Activated naive CD4-positive, alpha-beta T cell treated with anti-CD3 and anti-CD28 coated beads for 36 hours (primary cell): ENCODE measurements around the gene LATS2. TPM values are rescaled to one million over a fixed set of nuclear protein-coding genes. Genes with fewer than 3 reads are reported as not detected.

ENCODE experiments used
- CTCF ChIA-PET: fragments of 350-600 bp; sonication (Branson Sonifier 250); formaldehyde crosslinking; loops from one replicate; lab custom pipeline; 2021; ENCODE audit warnings: antibody characterized with exemption; lab: Charles Lee
- DNase-seq: peaks from one replicate; pipeline ENCODE4 v3.0.0-alpha.2; 2020
- H3K27ac Mint-ChIP-seq: one replicate; pipeline ENCODE4 v1.8.0; 2021; ENCODE audit warnings: mild to moderate bottlenecking, mixed read lengths
- H3K27me3 Mint-ChIP-seq: one replicate; pipeline ENCODE4 v1.8.0; 2021; ENCODE audit warnings: low read depth, mixed read lengths
- H3K36me3 Mint-ChIP-seq: one replicate; pipeline ENCODE4 v1.8.0; 2021; ENCODE audit warnings: low read depth, mixed read lengths
- H3K4me1 Mint-ChIP-seq: one replicate; pipeline ENCODE4 v1.8.0; 2021; ENCODE audit warnings: low read depth, mixed read lengths
- H3K4me3 Mint-ChIP-seq: one replicate; pipeline ENCODE4 v1.8.0; 2021; ENCODE audit warnings: mild to moderate bottlenecking, moderate library complexity, mixed read lengths
- H3K9me3 Mint-ChIP-seq: one replicate; pipeline ENCODE4 v1.8.0; 2021; ENCODE audit warnings: mixed read lengths
- intact Hi-C: fragments of 100-400 bp; cut with micrococcal nuclease; formaldehyde crosslinking; loops from one replicate; pipeline ENCODE4 v1.15.1; 2023
- total RNA-seq, 2 experiments: library from RNA; stranded (reverse); gene quantifications; one replicate each; pipeline ENCODE4 v1.2.3, GENCODE V29; 2021

The LATS2 gene
- total RNA-seq, 2 experiments from 2014 or later = 1.1 to 1.2 TPM

DNA sequence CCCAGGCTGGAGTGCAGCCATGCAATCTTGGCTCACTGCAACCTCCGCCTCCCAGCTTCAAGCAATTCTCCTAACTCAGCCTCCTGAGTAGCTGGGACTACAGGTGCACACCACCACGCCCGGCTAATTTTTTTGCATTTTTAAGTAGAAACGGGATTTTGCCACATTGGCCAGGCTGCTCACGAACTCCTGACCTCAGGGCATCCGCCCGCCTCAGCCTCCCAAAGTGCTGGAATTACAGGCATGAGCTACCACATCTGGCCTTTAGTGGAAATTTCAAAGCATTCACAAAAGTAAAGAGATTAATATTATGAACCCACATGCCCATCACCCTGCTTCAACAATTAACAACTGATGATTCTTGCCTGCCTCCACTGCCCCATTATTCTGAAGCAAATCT is 20.5 kb upstream of the LATS2 start:
- H3K9me3 Mint-ChIP-seq = no peaks in the 10 kb centered on the region
- no peaks in the 10 kb centered on the region for H3K4me1 Mint-ChIP-seq
- H3K36me3 Mint-ChIP-seq = no peaks in the 10 kb centered on the region
- H3K4me3 Mint-ChIP-seq = no peak overlapping the region
- CTCF ChIA-PET = interaction anchor here (0.6 to 1.2 kb wide), 2 partner anchors 181 to 395 kb away, joined by 3 read pairs; no protein-coding TSS in a partner anchor
- peaks cover 4% of the 10 kb centered on the region for H3K27me3 Mint-ChIP-seq
- DNase-seq = no peak
- intact Hi-C loops = no loop called here
- H3K27ac Mint-ChIP-seq = no peak overlapping the region

DNA sequence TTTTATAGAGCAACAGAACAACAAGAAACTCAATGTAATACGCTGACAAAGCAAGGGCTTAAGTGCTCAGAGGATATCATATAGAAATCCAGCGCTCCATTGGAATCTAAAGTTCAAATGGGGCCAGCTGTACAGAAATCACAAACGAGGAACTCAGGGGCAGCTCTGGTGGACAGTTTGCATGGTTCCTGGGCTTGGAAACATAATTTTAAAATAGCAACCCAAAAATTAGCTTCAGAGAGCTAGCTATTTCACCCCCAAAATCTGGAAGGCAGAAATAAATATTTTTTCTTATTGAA is 19.2 kb upstream of the LATS2 start:
- H3K27me3 Mint-ChIP-seq = peaks cover 8% of the 10 kb centered on the region
- no peaks in the 10 kb centered on the region for H3K4me1 Mint-ChIP-seq
- CTCF ChIA-PET = no interaction called here
- no peak for DNase-seq
- no peaks in the 10 kb centered on the region for H3K9me3 Mint-ChIP-seq
- no peak overlapping the region for H3K4me3 Mint-ChIP-seq
- H3K27ac Mint-ChIP-seq = no peak overlapping the region
- intact Hi-C loops = no loop called here
- H3K36me3 Mint-ChIP-seq = no peaks in the 10 kb centered on the region

DNA sequence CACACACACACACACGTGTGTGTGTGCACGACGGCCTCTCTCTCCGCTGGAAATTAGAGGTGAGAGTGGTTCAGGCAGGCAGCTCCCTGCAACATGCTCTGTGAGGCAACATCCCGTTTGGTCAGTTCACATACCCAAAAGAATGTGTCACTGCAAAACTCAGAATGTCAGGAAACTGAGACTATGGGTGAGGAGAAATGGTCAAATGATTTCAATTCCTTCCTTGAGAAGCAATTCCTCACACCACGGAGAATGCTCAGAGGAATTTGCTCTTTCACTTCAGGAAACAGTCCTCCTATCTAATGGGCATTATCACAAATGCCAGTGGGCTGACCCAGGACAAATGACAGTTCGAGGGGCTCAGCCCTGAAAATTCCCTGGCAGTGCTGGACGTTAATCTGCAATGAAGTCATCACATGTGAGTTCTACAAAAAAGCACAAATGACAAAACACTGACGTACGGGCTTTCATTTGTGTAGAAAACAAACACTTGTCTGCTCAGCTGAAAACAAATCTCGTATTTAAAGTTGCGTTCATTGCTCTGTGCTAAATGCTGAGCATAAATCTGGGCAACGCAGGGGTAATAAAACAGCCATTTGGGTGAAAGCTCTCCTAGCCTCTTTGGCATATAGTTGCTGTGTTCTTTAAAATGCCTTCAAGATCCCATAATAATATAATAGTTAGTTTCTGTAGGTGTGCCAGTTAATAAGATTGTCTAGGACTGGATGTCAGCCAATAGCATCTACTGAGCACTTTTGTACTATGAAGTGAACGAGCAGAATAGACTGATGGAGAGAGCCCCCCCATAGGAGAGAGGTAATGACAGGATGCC is 18.6 kb upstream of the LATS2 start:
- Mint-ChIP-seq H3K4me3 (no peak overlapping the region), H3K4me1 (peaks cover 3% of the 10 kb centered on the region), H3K27me3 (peaks cover 8% of the 10 kb centered on the region), H3K9me3 (no peaks in the 10 kb centered on the region), H3K27ac (no peak overlapping the region), H3K36me3 (no peaks in the 10 kb centered on the region)
- intact Hi-C loops = loop anchor here (10.0 kb wide), 2 partner anchors 135 to 305 kb away; partner anchors contain the start of gene EEF1AKMT1
- CTCF ChIA-PET = no interaction called here
- no peak for DNase-seq

DNA sequence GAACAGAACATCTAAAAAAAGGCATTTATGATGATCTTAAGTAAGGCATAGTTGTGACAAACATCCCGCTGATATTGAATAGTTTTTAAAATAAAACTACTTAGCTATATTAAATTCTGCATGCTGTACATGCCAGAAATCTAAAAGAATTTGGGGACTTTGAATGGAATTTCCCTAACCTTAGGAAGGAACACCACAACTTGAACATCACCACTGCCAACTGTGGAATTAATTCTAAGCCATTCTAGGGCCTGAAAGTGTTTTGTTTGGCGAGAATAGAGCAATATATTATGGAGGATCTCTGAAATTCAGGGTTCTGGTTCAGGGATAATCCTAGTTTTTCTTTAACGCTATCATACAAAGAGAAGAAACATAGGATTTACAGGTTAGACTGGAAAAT is 17.8 kb upstream of the LATS2 start:
- no peak overlapping the region for H3K4me3 Mint-ChIP-seq
- DNase-seq = no peak
- H3K9me3 Mint-ChIP-seq = no peaks in the 10 kb centered on the region
- H3K36me3 Mint-ChIP-seq = no peaks in the 10 kb centered on the region
- peaks cover 11% of the 10 kb centered on the region for H3K4me1 Mint-ChIP-seq
- peaks cover 8% of the 10 kb centered on the region for H3K27me3 Mint-ChIP-seq
- intact Hi-C loops = loop anchor here (10.0 kb wide), 2 partner anchors 134 to 304 kb away; partner anchors contain the start of gene EEF1AKMT1
- H3K27ac Mint-ChIP-seq = no peak overlapping the region
- CTCF ChIA-PET = interaction anchor here (0.8 kb wide), 1 partner anchor 397 kb away, joined by 3 read pairs; no protein-coding TSS in a partner anchor

DNA sequence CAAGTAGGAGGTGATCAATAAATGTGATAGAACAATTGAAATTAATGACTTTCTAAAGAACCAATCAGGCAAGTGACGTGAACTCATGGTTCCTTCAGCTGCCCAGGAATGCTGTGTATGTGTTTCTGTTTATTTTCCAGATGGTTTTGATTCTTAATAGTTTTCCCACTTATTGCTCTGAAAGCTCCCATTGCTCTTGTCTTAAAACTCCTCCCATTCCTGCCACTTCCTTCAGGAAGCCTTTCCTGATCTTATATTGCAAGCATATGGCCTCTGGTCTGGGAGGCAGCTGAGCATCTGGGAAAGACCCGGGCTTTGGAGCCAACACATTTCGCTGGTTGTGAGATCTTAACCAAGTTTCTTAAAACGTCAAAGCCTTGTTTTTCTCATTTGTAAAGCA is 17.1 kb upstream of the LATS2 start:
- DNase-seq = no peak
- H3K36me3 Mint-ChIP-seq = no peaks in the 10 kb centered on the region
- no peaks in the 10 kb centered on the region for H3K9me3 Mint-ChIP-seq
- intact Hi-C loops = loop anchor here (10.0 kb wide), 2 partner anchors 134 to 304 kb away; partner anchors contain the start of gene EEF1AKMT1
- peaks cover 8% of the 10 kb centered on the region for H3K27me3 Mint-ChIP-seq
- H3K4me1 Mint-ChIP-seq = peaks cover 11% of the 10 kb centered on the region
- CTCF ChIA-PET = interaction anchor here (0.6 to 0.8 kb wide), 2 partner anchors 196 to 398 kb away, joined by 3 to 4 read pairs; no protein-coding TSS in a partner anchor
- no peak overlapping the region for H3K27ac Mint-ChIP-seq
- no peak overlapping the region for H3K4me3 Mint-ChIP-seq

DNA sequence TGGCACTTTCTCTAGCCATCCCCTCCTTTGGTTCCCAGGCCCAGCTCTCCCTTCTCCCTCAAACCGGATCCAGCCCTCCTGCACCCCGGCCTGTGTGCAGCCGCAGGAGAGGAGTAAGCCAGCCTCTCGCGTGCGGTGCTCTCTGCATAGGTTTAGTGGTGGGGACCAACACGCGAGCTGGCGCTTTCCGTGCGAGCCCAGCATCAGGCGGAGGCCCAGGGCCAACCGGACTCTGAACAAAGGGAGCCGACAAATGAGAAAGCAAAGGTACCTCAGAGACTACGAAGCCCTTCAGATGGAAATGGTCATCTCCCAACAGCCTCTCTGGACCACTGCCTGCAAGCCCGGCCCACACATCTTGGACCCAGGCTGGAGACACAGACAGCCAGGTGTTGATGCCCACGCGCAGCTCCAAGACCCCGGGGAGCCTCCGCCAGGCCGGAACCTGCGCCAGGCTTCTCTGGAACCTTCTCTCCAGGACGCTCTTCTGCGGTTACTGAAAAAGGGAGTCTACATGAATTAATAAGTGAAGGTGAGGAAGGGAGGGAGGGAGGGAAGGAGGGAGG is 16.5 kb upstream of the LATS2 start:
- CTCF ChIA-PET = interaction anchor here (0.6 kb wide), 1 partner anchor 197 kb away, joined by 4 read pairs; no protein-coding TSS in a partner anchor
- Mint-ChIP-seq H3K4me3 (peak overlapping the region; percentile 18), H3K36me3 (no peaks in the 10 kb centered on the region), H3K27me3 (peaks cover 8% of the 10 kb centered on the region), H3K9me3 (no peaks in the 10 kb centered on the region), H3K4me1 (peaks cover 11% of the 10 kb centered on the region), H3K27ac (no peak overlapping the region)
- no peak for DNase-seq
- intact Hi-C loops = loop anchor here (10.0 kb wide), 2 partner anchors 133 to 303 kb away; partner anchors contain the start of gene EEF1AKMT1

DNA sequence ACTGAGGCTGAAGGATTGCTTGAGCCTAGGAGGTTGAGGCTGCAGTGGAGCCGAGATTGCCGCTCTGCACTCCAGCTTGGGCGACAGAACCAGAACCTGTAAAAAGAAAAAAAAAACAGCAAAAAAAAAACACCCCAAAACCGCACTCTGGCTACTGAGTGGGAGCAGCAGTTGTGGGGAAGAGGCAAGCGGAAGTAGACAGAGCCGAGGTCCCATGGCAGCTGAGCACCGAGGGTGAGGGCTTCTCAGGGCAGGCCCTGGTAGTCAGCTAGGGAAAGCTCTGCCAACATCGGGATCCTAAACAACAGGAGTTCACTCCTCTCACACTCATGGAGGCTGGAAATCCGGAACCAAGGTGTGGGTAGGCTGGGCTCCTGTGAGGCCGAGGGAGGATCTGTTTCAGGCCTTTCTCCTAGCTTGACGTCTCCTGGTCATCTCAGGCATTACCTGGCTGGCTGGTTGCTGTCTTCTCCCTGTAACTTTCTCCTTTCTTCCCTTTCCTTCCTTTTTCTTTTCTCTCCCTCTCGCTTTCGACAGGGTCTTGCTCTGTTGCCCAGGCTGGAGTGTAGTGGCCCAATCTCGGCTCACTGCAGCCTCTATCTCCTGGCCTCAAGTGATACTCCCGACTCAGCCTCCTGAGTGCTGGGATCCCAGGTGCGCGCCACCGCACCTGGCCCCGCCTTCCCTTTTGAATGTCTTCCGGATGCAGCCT is 15.8 kb upstream of the LATS2 start:
- no peak for DNase-seq
- intact Hi-C loops = loop anchor here (10.0 kb wide), 2 partner anchors 132 to 302 kb away; partner anchors contain the start of gene EEF1AKMT1
- no peaks in the 10 kb centered on the region for H3K9me3 Mint-ChIP-seq
- H3K27ac Mint-ChIP-seq = no peak overlapping the region
- CTCF ChIA-PET = interaction anchor here (0.6 kb wide), 1 partner anchor 156 kb away, joined by 3 read pairs; no protein-coding TSS in a partner anchor
- H3K27me3 Mint-ChIP-seq = peaks cover 8% of the 10 kb centered on the region
- H3K4me1 Mint-ChIP-seq = peaks cover 11% of the 10 kb centered on the region
- no peaks in the 10 kb centered on the region for H3K36me3 Mint-ChIP-seq
- peak overlapping the region; percentile 24 for H3K4me3 Mint-ChIP-seq

DNA sequence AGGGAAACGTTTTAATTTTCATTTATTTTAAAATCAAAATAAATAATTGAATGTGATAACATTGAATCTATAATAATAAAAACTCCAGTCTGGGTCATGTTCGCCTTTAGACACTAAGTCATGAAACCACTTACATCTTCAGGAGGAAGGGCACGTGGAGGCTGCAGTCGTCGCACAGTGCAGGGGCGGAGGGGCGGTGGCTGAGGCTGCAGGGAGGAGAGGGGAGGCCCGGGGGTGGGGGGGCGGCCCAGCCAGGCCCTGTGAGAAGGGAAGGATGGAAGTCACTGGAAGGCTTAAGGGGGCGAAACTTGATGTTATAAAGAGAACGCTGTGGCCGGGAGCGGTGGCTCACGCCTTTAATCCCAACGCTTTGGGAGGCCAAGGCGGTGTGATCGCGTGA is 14.9 kb upstream of the LATS2 start:
- Mint-ChIP-seq H3K36me3 (no peaks in the 10 kb centered on the region), H3K27ac (no peak overlapping the region), H3K9me3 (no peaks in the 10 kb centered on the region), H3K27me3 (peaks cover 8% of the 10 kb centered on the region), H3K4me3 (peak overlapping the region; percentile 32), H3K4me1 (peaks cover 11% of the 10 kb centered on the region)
- intact Hi-C loops = loop anchor here (10.0 kb wide), 2 partner anchors 131 to 301 kb away; partner anchors contain the start of gene EEF1AKMT1
- CTCF ChIA-PET = no interaction called here
- peak; percentile 20 for DNase-seq

DNA sequence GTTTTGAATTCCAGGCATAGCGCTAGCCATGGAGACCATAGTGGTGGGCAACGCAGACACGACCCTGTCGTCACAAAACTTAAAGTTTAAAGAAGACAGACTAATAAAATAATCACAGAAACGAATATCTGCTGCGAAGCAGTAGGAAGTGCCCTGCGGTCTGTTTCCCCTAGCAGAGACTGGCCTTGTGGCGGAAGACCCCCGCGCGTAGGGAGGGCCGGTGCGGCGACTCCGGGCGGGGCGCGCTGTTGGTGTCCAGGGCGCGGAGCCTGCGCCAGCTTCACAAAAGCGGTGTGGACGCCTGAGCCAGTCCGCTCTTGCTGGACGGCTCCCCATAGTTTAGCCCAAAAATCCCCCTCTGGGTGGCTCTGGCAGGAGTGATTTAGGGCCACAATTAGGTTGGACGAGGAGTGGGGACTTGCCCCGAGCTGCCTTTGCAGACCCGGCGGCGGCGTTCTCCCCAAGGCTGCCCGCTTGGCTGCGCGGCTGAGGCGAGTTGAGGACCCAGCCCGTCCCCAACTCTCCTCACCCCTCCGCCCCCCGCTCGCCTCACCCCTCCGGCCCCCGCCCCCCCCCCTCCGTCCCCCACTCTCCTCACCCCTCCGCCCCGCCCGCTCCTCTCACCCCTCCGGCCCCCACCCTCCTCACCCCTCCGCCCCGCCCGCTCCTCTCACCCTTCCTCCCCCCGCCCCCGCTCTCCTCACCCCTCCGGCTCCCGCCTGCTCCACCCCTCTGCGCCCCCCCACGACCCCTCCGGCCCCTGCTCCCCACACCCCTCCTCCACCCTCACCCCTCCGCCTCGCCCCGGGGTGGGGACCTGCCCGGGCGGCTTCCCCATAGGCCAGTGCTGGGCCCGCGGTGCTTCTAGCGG is 14.2 kb upstream of the LATS2 start:
- no peaks in the 10 kb centered on the region for H3K9me3 Mint-ChIP-seq
- H3K27ac Mint-ChIP-seq = no peak overlapping the region
- intact Hi-C loops = loop anchor here (1.0 to 10.0 kb wide), 3 partner anchors 58 to 301 kb away; partner anchors contain the start of gene EEF1AKMT1
- DNase-seq = peak; percentile 38
- peaks cover 8% of the 10 kb centered on the region for H3K27me3 Mint-ChIP-seq
- no peaks in the 10 kb centered on the region for H3K36me3 Mint-ChIP-seq
- CTCF ChIA-PET = no interaction called here
- H3K4me3 Mint-ChIP-seq = peak overlapping the region; percentile 66
- H3K4me1 Mint-ChIP-seq = peaks cover 11% of the 10 kb centered on the region

DNA sequence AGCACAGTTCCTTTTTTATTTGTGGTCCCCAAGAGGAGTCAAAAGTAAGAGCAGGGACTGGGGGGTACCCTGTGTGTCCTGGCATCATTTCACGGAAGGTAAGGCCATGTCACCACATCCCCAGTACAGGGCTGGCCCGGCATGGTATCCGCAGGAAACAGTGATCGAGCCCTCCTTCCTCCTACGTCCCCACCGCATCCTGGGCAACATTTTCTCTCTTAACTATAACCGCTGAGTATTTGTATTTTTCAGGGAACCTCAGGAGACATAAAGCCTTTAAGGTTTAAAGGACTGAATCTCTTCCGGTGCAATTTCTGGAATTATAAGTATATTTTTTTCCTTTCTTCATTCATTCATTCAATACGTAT is 13.6 kb upstream of the LATS2 start:
- H3K4me3 Mint-ChIP-seq = peak overlapping the region; percentile 66
- peaks cover 11% of the 10 kb centered on the region for H3K4me1 Mint-ChIP-seq
- H3K27me3 Mint-ChIP-seq = peaks cover 8% of the 10 kb centered on the region
- H3K9me3 Mint-ChIP-seq = no peaks in the 10 kb centered on the region
- no peaks in the 10 kb centered on the region for H3K36me3 Mint-ChIP-seq
- H3K27ac Mint-ChIP-seq = no peak overlapping the region
- intact Hi-C loops = loop anchor here (1.0 to 10.0 kb wide), 3 partner anchors 58 to 300 kb away; partner anchors contain the start of gene EEF1AKMT1
- peak; percentile 68 for DNase-seq
- CTCF ChIA-PET = no interaction called here

DNA sequence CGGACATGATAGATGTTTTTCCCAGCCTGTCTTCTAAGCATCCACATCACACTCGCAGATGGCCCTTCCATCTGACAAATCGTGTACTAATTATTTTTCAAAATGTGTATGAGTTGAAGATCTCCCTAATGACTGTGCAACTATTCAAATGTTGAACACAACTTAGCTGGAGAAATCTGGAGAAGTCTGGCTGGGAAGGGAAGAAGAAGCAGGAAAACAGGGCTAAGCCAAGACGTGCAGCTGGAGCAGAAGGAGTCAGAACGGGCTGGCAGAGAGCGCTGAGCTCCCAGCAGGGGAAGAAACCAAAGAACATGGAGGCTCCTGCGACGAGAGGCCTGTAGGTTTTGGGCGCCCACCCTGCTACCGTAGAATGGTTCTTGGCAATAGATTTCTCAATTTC is 13.2 kb upstream of the LATS2 start:
- Mint-ChIP-seq H3K27me3 (peaks cover 8% of the 10 kb centered on the region), H3K36me3 (no peaks in the 10 kb centered on the region), H3K4me3 (peak overlapping the region; percentile 66), H3K9me3 (no peaks in the 10 kb centered on the region), H3K27ac (no peak overlapping the region), H3K4me1 (peaks cover 11% of the 10 kb centered on the region)
- intact Hi-C loops = loop anchor here (10.0 kb wide), 2 partner anchors 130 to 300 kb away; partner anchors contain the start of gene EEF1AKMT1
- no peak for DNase-seq
- CTCF ChIA-PET = interaction anchor here (0.6 kb wide), 1 partner anchor 105 kb away, joined by 5 read pairs; no protein-coding TSS in a partner anchor
